CD8-positive, alpha-beta memory T cell (primary cell): Measurements from ENCODE around the gene TOP2A. TPM values are rescaled to one million over a fixed set of nuclear protein-coding genes. Genes with fewer than 3 reads are reported as not detected.

ENCODE experiments used
- CTCF ChIA-PET: fragments of 350-600 bp; sonication (Branson Sonifier 250); formaldehyde crosslinking; loops from one replicate; lab custom pipeline; 2021; ENCODE audit warnings: antibody characterized with exemption; lab: Charles Lee
- POLR2A ChIA-PET: fragments of 350-600 bp; sonication (Branson Sonifier 250); formaldehyde crosslinking; loops from one replicate; lab custom pipeline; 2021; ENCODE audit warnings: antibody characterized with exemption; lab: Charles Lee
- DNase-seq, 5 donors: peaks; one replicate each; pipeline versions ENCODE4 v3.0.0 to v3.0.0-alpha.2; 2020 to 2022; ENCODE audit warnings: mixed read lengths in 1 of 5
- H3K27ac ChIP-seq: one replicate; pipeline ENCODE4 v1.7.0; 2013; ENCODE audit warnings: low read depth, mild to moderate bottlenecking, low read length, moderate library complexity
- H3K27me3 ChIP-seq: 2 replicates; pipeline ENCODE4 v1.7.0; 2013; ENCODE audit warnings: low read length, mild to moderate bottlenecking; ENCODE audit not compliant: insufficient read depth, poor library complexity, severe bottlenecking
- H3K36me3 ChIP-seq: 2 replicates; pipeline ENCODE4 v1.7.0; 2013; ENCODE audit warnings: mild to moderate bottlenecking, low read length, moderate library complexity; ENCODE audit not compliant: insufficient read depth
- H3K4me1 ChIP-seq: 2 replicates; pipeline ENCODE4 v1.7.0; 2013; ENCODE audit warnings: mild to moderate bottlenecking, low read length, moderate library complexity; ENCODE audit not compliant: insufficient read depth
- H3K4me3 ChIP-seq: 2 replicates; pipeline ENCODE4 v1.7.0; 2013; ENCODE audit warnings: mild to moderate bottlenecking, low read length
- H3K9me3 ChIP-seq: 2 replicates; pipeline ENCODE4 v1.7.0; 2013; ENCODE audit warnings: mild to moderate bottlenecking, low read length
- H3K27ac Mint-ChIP-seq, 8 donors: one replicate each; pipeline ENCODE4 v1.8.0; 2020 to 2021; ENCODE audit warnings: mixed read lengths in 8 of 8, mild to moderate bottlenecking in 6 of 8, inconsistent platforms in 3 of 8, moderate library complexity in 3 of 8
- H3K27me3 Mint-ChIP-seq, 2 donors: one replicate each; pipeline ENCODE4 v1.8.0; 2020 to 2021; ENCODE audit warnings: mixed read lengths in 2 of 2, mild to moderate bottlenecking in 1 of 2, moderate library complexity in 1 of 2
- H3K36me3 Mint-ChIP-seq, 3 donors: one replicate each; pipeline ENCODE4 v1.8.0; 2020 to 2021; ENCODE audit warnings: mixed read lengths in 3 of 3, inconsistent platforms in 1 of 3, mild to moderate bottlenecking in 1 of 3
- H3K4me1 Mint-ChIP-seq, 3 donors: one replicate each; pipeline ENCODE4 v1.8.0; 2020 to 2021; ENCODE audit warnings: mixed read lengths in 3 of 3, inconsistent platforms in 1 of 3, mild to moderate bottlenecking in 1 of 3
- H3K4me3 Mint-ChIP-seq, 7 donors: one replicate each; pipeline ENCODE4 v1.8.0; 2020 to 2021; ENCODE audit warnings: mixed read lengths in 7 of 7, mild to moderate bottlenecking in 6 of 7, moderate library complexity in 4 of 7, inconsistent platforms in 2 of 7
- H3K9me3 Mint-ChIP-seq, 5 donors: one replicate each; pipeline ENCODE4 v1.8.0; 2020 to 2022; ENCODE audit warnings: mixed read lengths in 5 of 5, mild to moderate bottlenecking in 3 of 5, moderate library complexity in 2 of 5, inconsistent platforms in 1 of 5
- polyA plus RNA-seq: library from polyadenylated mRNA; unstranded; fragments of 300-500 nt; fragmentation: Illumina TruSeq; gene quantifications from one replicate; pipeline ENCODE4 v1.2.3, GENCODE V29; 2021
- total RNA-seq, 2 experiments: library from RNA; stranded (reverse); gene quantifications; one replicate each; pipeline ENCODE4 v1.2.3, GENCODE V29; 2021

Gene TOP2A
- total and polyA plus RNA-seq, 3 experiments from 2014 or later: 0.86 to 143 (median 138) TPM

- H3K27ac Mint-ChIP-seq: no peak overlapping the region
- Histone ChIP-seq H3K27me3 (no peaks in the 10 kb centered on the region), H3K4me1 (peaks cover 11% of the 10 kb centered on the region), H3K36me3 (no peaks in the 10 kb centered on the region), H3K9me3 (no peaks in the 10 kb centered on the region), H3K4me3 (no peak overlapping the region), H3K27ac (no peak overlapping the region)
- POLR2A ChIA-PET: interaction anchor here (0.7 kb wide), 2 partner anchors 8 to 176 kb away, joined by 7 to 8 read pairs; no protein-coding TSS in a partner anchor
- no peaks in the 10 kb centered on the region for H3K36me3 Mint-ChIP-seq
- no peak for DNase-seq
- peaks cover 5 to 17% of the 10 kb centered on the region in 2 donors for H3K27me3 Mint-ChIP-seq
- peaks cover 3 to 15% (median 4%) of the 10 kb centered on the region in 3 donors for H3K4me1 Mint-ChIP-seq
- CTCF ChIA-PET: interaction anchor here (0.7 to 5.7 kb wide), 7 partner anchors 8 to 1298 kb away, joined by 3 to 26 read pairs (median 4); no protein-coding TSS in a partner anchor
- no peaks in the 10 kb centered on the region for H3K9me3 Mint-ChIP-seq
- H3K4me3 Mint-ChIP-seq: peak overlapping the region in 5 of 7 donors; percentile 16 to 76 (median 20)
These were observed 52.8 kb downstream of the TOP2A start for GRCh38 chr17:40364906-40365305.

GRCh38 chr17:40364121-40364861 is 53.4 kb downstream of the TOP2A start, which contains the start of gene GJD3:
Gene GJD3 (minus strand): TSS chr17:40364737. CDS start chr17:40363815, 922 bp downstream.
- no peak for DNase-seq
- Histone ChIP-seq H3K27me3 (no peaks in the 10 kb centered on the region), H3K4me3 (no peak within 1 kb of the TSS), H3K27ac (no peak within 1 kb of the TSS), H3K9me3 (no peaks in the 10 kb centered on the region), H3K4me1 (peaks cover 11% of the 10 kb centered on the region), H3K36me3 (no peaks in the 10 kb centered on the region)
- Mint-ChIP-seq H3K36me3 (no peaks in the 10 kb centered on the region), H3K4me1 (peaks cover 3 to 15% (median 4%) of the 10 kb centered on the region in 3 donors), H3K9me3 (no peaks in the 10 kb centered on the region), H3K27ac (peak within 1 kb of the TSS in 1 of 8 donors; percentile 49), H3K4me3 (peak within 1 kb of the TSS; percentile 51 to 85 (median 54)), H3K27me3 (peaks cover 5 to 17% of the 10 kb centered on the region in 2 donors)
- CTCF ChIA-PET: interaction anchor here (0.9 to 5.7 kb wide), 6 partner anchors 7 to 1298 kb away, joined by 4 to 26 read pairs (median 4); no protein-coding TSS in a partner anchor
- POLR2A ChIA-PET: no interaction called here

- ChIA-PET CTCF (interaction anchor here (1.0 to 13.7 kb wide), 11 partner anchors 9 to 197 kb away, joined by 3 to 365 read pairs (median 5); partner anchors contain the start of genes RARA and TOP2A), POLR2A (interaction anchor here (1.3 to 1.6 kb wide), 2 partner anchors 170 to 177 kb away, joined by 3 to 7 read pairs; no protein-coding TSS in a partner anchor)
- H3K27ac ChIP-seq: no peak overlapping the region
- no peaks in the 10 kb centered on the region for H3K36me3 Mint-ChIP-seq
- DNase-seq: peak in 1 of 5 donors; percentile 36
- H3K4me1 ChIP-seq: peaks cover 11% of the 10 kb centered on the region
- H3K9me3 ChIP-seq: no peaks in the 10 kb centered on the region
- H3K27me3 ChIP-seq: no peaks in the 10 kb centered on the region
- H3K4me3 ChIP-seq: no peak overlapping the region
- peak overlapping the region; percentile 57 to 85 (median 75) for H3K4me3 Mint-ChIP-seq
- H3K27ac Mint-ChIP-seq: peak overlapping the region in 1 of 8 donors; percentile 49
- peaks cover 7 to 17% of the 10 kb centered on the region in 2 donors for H3K27me3 Mint-ChIP-seq
- no peaks in the 10 kb centered on the region for H3K9me3 Mint-ChIP-seq
- H3K4me1 Mint-ChIP-seq: peaks cover 8 to 20% (median 9%) of the 10 kb centered on the region in 3 donors
- no peaks in the 10 kb centered on the region for H3K36me3 ChIP-seq
These were observed 54.4 kb downstream of the TOP2A start for GRCh38 chr17:40363111-40363827.

GRCh38 chr17:40362696-40363110 is 55.0 kb downstream of the TOP2A start:
- Mint-ChIP-seq H3K36me3 (no peaks in the 10 kb centered on the region), H3K4me3 (peak overlapping the region; percentile 33 to 81 (median 59)), H3K9me3 (no peaks in the 10 kb centered on the region), H3K4me1 (peaks cover 9 to 22% (median 9%) of the 10 kb centered on the region in 3 donors), H3K27ac (no peak overlapping the region), H3K27me3 (peaks cover 7 to 17% of the 10 kb centered on the region in 2 donors)
- no peaks in the 10 kb centered on the region for H3K27me3 ChIP-seq
- ChIA-PET POLR2A (interaction anchor here (1.3 to 1.6 kb wide), 2 partner anchors 170 to 178 kb away, joined by 3 to 7 read pairs; no protein-coding TSS in a partner anchor), CTCF (interaction anchor here (1.0 to 13.7 kb wide), 12 partner anchors 8 to 198 kb away, joined by 3 to 365 read pairs (median 4); partner anchors contain the start of genes RARA and TOP2A)
- no peak overlapping the region for H3K4me3 ChIP-seq
- peaks cover 11% of the 10 kb centered on the region for H3K4me1 ChIP-seq
- H3K36me3 ChIP-seq: no peaks in the 10 kb centered on the region
- H3K27ac ChIP-seq: no peak overlapping the region
- H3K9me3 ChIP-seq: no peaks in the 10 kb centered on the region
- peak; percentile 52 to 79 (median 65) for DNase-seq

GRCh38 chr17:40361925-40362695 is 55.6 kb downstream of the TOP2A start:
- H3K9me3 Mint-ChIP-seq: no peaks in the 10 kb centered on the region
- no peaks in the 10 kb centered on the region for H3K27me3 ChIP-seq
- H3K36me3 ChIP-seq: no peaks in the 10 kb centered on the region
- peaks cover 9 to 22% (median 9%) of the 10 kb centered on the region in 3 donors for H3K4me1 Mint-ChIP-seq
- H3K9me3 ChIP-seq: no peaks in the 10 kb centered on the region
- H3K4me1 ChIP-seq: peaks cover 11% of the 10 kb centered on the region
- ChIA-PET POLR2A (interaction anchor here (0.6 to 1.6 kb wide), 4 partner anchors 33 to 240 kb away, joined by 3 to 7 read pairs (median 3); no protein-coding TSS in a partner anchor), CTCF (interaction anchor here (1.0 to 13.7 kb wide), 12 partner anchors 8 to 198 kb away, joined by 3 to 365 read pairs (median 4); partner anchors contain the start of genes RARA and TOP2A)
- peaks cover 7 to 17% of the 10 kb centered on the region in 2 donors for H3K27me3 Mint-ChIP-seq
- peak overlapping the region in 6 of 7 donors; percentile 33 to 81 (median 56) for H3K4me3 Mint-ChIP-seq
- DNase-seq: no peak
- H3K36me3 Mint-ChIP-seq: no peaks in the 10 kb centered on the region
- H3K27ac ChIP-seq: no peak overlapping the region
- no peak overlapping the region for H3K27ac Mint-ChIP-seq
- H3K4me3 ChIP-seq: no peak overlapping the region

- ChIA-PET POLR2A (interaction anchor here (0.6 to 0.8 kb wide), 2 partner anchors 32 to 241 kb away, joined by 3 read pairs; no protein-coding TSS in a partner anchor), CTCF (interaction anchor here (1.1 to 13.7 kb wide), 7 partner anchors 7 to 199 kb away, joined by 3 to 365 read pairs (median 4); partner anchors contain the start of genes RARA and TOP2A)
- no peaks in the 10 kb centered on the region for H3K27me3 ChIP-seq
- no peak overlapping the region for H3K27ac ChIP-seq
- peaks cover 11% of the 10 kb centered on the region for H3K4me1 ChIP-seq
- H3K4me1 Mint-ChIP-seq: peaks cover 9 to 22% (median 9%) of the 10 kb centered on the region in 3 donors
- peaks cover 7 to 17% of the 10 kb centered on the region in 2 donors for H3K27me3 Mint-ChIP-seq
- peaks cover 0 to 4% (median 0%) of the 10 kb centered on the region in 3 donors for H3K36me3 Mint-ChIP-seq
- no peaks in the 10 kb centered on the region for H3K9me3 Mint-ChIP-seq
- no peaks in the 10 kb centered on the region for H3K9me3 ChIP-seq
- H3K4me3 Mint-ChIP-seq: peak overlapping the region in 4 of 7 donors; percentile 41 to 57 (median 50)
- H3K27ac Mint-ChIP-seq: peak overlapping the region in 1 of 8 donors; percentile 33
- no peak overlapping the region for H3K4me3 ChIP-seq
- H3K36me3 ChIP-seq: no peaks in the 10 kb centered on the region
- DNase-seq: no peak
These were observed 56.4 kb downstream of the TOP2A start for GRCh38 chr17:40361063-40361924.
